AG04449 (cell line): ENCODE measurements around the gene CD163L1.
"Not testable (repeated sequence)": the region's sequence is repeated elsewhere in the genome, so short reads cannot be mapped to it uniquely, and the experiment has no call there.

Source experiments
- CTCF ChIA-PET: fragments of 350-600 bp; formaldehyde crosslinking; extraction: SDS; loops from one replicate; lab custom pipeline; 2021; ENCODE audit warnings: antibody characterized with exemption; lab: Yijun Ruan, JAX
- POLR2A ChIA-PET: fragments of 400-600, 350-600 bp; formaldehyde crosslinking; extraction: SDS; loops from one replicate; lab custom pipeline; 2020; ENCODE audit warnings: antibody characterized with exemption, inconsistent platforms; lab: Yijun Ruan, JAX
- DNase-seq: peaks from one replicate; pipeline ENCODE4 v3.0.0-alpha.2; 2010; ENCODE audit warnings: low read depth, low spot score
- H3K4me3 ChIP-seq: 2 replicates; pipeline ENCODE4 v1.5.1; 2011; ENCODE audit warnings: low read depth, mild to moderate bottlenecking, control low read depth, low read length
- TF ChIP-seq, protein P1 (sequence below): IDR thresholded peaks from one replicate; pipeline ENCODE4 v1.5.1; 2011; ENCODE audit warnings: mild to moderate bottlenecking, moderate library complexity, low read length, control low read depth, inconsistent platforms; ENCODE audit not compliant: insufficient read depth; ENCODE audit errors: missing control alignments

Gene CD163L1

DNA sequence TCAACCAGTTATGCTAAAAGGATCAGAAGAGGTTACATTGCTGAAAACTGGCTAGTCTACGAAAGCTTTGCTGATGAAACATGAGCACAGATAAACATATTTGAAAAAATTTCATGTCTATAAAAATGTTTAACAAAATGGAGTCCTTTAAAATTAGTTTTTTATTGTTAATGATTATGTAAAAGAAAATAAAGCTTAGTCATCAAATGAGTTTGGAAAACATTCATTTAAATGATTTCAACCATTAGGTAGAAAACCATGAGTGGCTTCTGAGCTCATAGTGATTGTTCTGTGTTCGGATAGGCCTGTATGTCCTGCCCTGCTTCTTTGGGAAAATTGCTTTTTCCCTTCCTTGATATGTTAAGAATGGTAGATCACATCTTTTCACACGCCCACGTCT, 584 bp upstream of the CD163L1 start:
- DNase-seq, result no peak
- POLR2A ChIA-PET, result no interaction called here
- CTCF ChIA-PET, result interaction anchor here (1.0 to 1.9 kb wide), 5 partner anchors 12 to 225 kb away, joined by 3 to 8 read pairs (median 6); no protein-coding TSS in a partner anchor
- TF ChIP-seq, protein P1, sequence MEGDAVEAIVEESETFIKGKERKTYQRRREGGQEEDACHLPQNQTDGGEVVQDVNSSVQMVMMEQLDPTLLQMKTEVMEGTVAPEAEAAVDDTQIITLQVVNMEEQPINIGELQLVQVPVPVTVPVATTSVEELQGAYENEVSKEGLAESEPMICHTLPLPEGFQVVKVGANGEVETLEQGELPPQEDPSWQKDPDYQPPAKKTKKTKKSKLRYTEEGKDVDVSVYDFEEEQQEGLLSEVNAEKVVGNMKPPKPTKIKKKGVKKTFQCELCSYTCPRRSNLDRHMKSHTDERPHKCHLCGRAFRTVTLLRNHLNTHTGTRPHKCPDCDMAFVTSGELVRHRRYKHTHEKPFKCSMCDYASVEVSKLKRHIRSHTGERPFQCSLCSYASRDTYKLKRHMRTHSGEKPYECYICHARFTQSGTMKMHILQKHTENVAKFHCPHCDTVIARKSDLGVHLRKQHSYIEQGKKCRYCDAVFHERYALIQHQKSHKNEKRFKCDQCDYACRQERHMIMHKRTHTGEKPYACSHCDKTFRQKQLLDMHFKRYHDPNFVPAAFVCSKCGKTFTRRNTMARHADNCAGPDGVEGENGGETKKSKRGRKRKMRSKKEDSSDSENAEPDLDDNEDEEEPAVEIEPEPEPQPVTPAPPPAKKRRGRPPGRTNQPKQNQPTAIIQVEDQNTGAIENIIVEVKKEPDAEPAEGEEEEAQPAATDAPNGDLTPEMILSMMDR, result no peak
- H3K4me3 ChIP-seq, result no peak overlapping the region

DNA sequence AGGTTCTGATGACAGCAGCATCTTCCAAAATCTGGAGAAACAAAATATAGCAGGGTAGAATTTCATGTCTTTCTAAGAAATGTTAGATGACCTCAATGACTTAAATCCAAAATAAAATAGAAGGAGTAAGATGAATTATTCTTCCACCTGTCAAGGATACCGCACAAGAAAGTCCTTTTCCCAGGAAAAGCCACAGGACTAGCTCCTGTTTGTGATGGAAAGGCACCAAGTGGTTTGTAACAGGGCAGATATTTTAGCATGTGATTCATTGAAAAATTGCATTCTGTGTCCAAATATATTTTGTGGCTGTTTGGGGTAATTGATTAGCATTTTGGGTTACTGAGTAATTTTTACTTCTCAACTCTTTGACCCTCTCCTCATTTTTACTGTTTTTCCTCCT, 2.7 kb downstream of the CD163L1 start:
- no peak for DNase-seq
- TF ChIP-seq, protein P1, result no peak

DNA sequence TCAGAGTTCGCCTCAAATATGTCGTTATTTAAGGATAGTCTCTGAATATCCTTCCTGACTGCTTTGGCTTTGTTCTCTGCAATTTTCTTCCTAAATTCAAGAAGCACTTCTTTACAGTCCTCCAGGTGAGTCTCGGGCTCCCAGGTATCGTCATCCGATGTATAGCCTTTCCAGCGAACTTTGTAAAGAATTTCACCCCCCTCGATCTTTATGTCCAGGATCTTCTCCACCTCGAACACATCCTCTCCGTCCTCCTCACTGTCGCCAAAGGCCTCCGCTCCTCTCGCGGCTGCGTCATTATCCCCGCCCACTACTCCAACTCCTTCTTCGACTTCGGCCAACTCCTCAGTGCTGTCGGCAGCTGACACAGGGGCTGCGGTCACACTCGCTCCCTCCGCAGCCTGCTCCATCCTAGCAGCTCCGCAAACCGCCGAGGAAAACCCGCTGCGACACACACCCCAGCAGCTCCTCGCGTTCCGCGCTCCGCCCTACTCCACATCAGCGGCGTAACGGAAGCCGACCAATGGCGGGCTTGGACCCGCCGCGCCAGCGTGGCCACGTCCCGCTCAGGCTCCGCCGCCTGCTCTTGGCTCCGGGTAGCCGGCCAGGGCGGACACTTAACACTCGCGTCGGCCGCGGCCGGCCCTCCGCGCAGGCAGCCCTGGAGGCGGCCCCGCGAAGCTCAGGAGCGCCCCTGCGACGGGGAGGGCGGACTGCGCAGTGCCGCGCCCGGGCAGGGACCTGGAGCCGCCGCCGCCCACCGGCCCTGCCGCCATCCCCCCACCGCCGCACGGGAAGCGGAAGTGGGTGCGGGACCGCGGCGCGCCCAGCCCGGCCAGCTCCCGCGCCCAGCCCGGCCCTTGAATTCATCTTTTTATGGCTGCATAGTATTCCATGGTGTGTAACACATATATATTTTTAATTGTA, 4.1 kb downstream of the CD163L1 start:
- TF ChIP-seq, protein P1, result no peak
- POLR2A ChIA-PET, result no interaction called here
- DNase-seq, result no peak
- CTCF ChIA-PET, result interaction anchor here (3.4 kb wide), 1 partner anchor 21 kb away, joined by 15 read pairs; no protein-coding TSS in a partner anchor
- peak overlapping the region; percentile 55 for H3K4me3 ChIP-seq

More for the DNA sequence above, 2.7 kb downstream of the CD163L1 start:
- POLR2A ChIA-PET, result no interaction called here
- CTCF ChIA-PET, result interaction anchor here (1.3 to 3.4 kb wide), 2 partner anchors 20 to 221 kb away, joined by 3 to 15 read pairs; no protein-coding TSS in a partner anchor
- H3K4me3 ChIP-seq, result no peak overlapping the region

DNA sequence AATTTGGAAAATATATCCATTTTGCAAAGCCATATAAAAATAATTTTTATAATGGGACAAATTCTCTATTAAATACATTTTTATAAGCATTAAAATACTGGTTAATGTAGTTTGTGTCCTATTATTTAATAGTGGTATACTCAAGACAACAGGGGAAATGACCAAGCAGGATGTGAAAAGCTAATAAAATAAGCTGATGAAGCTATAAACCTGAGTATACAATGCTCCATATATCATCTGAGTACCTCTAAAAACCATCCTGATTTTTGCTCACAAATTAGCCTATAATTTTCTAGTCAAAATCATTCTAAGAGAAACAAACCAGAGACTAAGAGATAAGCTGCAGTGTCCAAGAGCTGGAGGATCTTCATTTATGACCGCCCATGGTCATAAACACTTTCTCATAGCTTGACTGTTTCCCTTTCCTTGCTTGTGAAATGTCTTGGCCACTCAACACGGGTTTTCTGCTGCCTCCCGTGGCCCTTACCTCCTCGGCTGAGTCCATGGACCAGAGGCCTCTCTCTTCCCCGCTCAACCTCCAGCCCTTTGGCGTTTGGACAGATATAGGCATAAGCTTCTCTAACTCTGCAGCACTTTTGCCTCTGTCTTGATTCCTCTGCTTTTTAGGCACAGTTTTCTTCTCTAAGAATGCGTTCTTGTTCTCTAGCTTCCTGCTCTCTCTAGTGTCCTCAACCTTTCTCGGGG, 5.5 kb downstream of the CD163L1 start:
- POLR2A ChIA-PET, DNase-seq, H3K4me3 ChIP-seq: not testable (repeated sequence)
- CTCF ChIA-PET, result interaction anchor here (3.4 kb wide), 1 partner anchor 22 kb away, joined by 15 read pairs; no protein-coding TSS in a partner anchor

DNA sequence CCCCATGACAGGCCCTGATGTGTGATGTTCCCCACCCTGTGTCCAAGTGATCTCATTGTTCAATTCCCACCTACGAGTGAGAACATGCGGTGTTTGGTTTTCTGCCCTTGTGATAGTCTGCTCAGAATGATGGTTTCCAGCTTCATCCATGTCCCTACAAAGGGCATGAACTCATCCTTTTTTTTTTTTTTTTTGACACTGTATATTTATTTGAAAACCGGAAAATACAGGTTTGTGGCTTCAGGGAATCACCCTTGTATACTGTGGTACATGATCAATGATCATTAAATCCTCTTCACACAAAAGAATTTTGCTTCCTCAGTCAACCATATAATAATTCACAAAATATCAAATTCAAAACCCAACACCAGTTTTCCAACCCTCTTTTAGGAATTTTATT, 6.5 kb downstream of the CD163L1 start:
- H3K4me3 ChIP-seq, DNase-seq, POLR2A ChIA-PET, CTCF ChIA-PET: not testable (repeated sequence)

DNA sequence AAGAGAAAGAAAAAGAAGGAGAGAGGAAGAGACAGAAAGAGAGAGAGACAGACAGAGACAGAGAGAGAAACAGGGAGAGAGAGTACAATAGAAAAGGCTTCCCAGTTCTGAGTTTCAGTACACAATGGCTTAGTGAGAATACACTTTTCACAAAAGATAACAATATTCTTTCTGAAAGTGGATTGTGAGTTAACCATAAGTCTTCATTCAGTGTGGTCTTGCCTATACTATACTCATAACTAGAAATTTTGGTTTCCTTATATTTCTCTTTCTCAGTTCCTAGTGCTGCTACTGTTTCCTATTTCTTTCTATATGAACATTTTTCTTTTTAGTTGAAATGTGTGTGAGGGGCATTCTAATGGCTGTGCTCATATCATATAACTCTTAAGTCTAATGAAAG, 9.3 kb downstream of the CD163L1 start:
- DNase-seq, result no peak

More for the DNA sequence above, 9.3 kb downstream of the CD163L1 start:
- H3K4me3 ChIP-seq, result no peak overlapping the region
- TF ChIP-seq, protein P1, result no peak
- CTCF ChIA-PET, result interaction anchor here (1.5 kb wide), 1 partner anchor 26 kb away, joined by 4 read pairs; no protein-coding TSS in a partner anchor
- POLR2A ChIA-PET, result no interaction called here
